Esophagus squamous epithelium (tissue), 4 donors: ENCODE data around the gene RHBDD1.

Experiments used
- POLR2A ChIP-seq, 4 donors: fragments of 450-650 bp; IDR thresholded peaks; one replicate each; pipeline ENCODE4 v1.6.1; 2017; ENCODE audit warnings: antibody characterized with exemption in 4 of 4, mild to moderate bottlenecking in 4 of 4, moderate library complexity in 3 of 4
- TF ChIP-seq, protein P1 (sequence below), 6 experiments: fragments of 450-650 bp in 4 of 6; fragments of 200-600 bp in 2 of 6; sonication (generic) in 2 of 6; IDR thresholded peaks; one replicate each; pipeline ENCODE4 v1.5.1; 2016 to 2019; ENCODE audit warnings: antibody characterized with exemption in 6 of 6, mild to moderate bottlenecking in 4 of 6, moderate library complexity in 4 of 6

DNA sequence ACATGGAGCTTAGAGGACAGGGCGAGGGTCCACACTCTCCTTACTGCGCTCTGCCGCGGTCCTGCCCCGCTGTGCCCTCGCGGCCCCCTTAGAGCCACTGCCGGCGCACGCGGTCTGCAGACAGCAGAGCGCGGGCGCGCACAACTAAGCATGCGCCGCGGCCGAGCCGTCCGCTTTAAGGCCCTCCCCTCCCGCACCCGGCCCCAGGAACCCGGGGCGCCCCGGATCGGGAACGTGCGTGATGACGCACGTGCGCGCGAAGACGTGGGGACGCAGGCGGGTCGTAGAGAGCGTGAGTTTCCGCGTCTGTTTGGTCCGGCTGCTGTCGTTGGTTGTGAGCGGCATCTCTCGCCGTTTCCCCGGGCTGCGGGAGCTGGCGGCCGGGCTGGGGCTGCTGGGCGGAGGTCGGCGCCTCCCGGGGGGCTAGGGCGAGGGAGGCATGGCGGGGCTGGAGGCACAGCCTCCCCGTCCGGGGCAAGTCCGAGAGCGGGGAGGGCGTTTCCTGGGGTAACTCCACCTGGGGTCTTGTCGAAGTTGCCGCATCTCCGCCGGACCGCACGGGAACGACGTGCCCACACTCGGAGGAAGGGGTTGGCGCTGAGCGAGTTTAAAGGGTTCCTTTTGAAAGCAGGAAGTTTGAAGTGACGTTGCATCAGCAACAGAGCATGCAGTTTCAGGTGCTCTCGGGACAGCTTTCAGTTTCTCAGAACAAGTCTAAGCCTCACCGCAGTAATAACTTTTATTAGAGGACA, at the start of gene RHBDD1:
- TF ChIP-seq, protein P1, sequence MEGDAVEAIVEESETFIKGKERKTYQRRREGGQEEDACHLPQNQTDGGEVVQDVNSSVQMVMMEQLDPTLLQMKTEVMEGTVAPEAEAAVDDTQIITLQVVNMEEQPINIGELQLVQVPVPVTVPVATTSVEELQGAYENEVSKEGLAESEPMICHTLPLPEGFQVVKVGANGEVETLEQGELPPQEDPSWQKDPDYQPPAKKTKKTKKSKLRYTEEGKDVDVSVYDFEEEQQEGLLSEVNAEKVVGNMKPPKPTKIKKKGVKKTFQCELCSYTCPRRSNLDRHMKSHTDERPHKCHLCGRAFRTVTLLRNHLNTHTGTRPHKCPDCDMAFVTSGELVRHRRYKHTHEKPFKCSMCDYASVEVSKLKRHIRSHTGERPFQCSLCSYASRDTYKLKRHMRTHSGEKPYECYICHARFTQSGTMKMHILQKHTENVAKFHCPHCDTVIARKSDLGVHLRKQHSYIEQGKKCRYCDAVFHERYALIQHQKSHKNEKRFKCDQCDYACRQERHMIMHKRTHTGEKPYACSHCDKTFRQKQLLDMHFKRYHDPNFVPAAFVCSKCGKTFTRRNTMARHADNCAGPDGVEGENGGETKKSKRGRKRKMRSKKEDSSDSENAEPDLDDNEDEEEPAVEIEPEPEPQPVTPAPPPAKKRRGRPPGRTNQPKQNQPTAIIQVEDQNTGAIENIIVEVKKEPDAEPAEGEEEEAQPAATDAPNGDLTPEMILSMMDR (IDR thresholded peaks at IDR 0.05): no peak
- peak in 3 of 4 donors; percentile 85 to 92 (median 88) for TF ChIP-seq POLR2A (IDR thresholded peaks at IDR 0.05)
